LNCAP (cell line): ENCODE results near the gene DAGLA.

ENCODE experiments used
- TF ChIP-seq, protein P1 (sequence below): fragments of 450-650 bp; IDR thresholded peaks from 2 replicates; pipeline ENCODE4 v1.5.1; 2017; ENCODE audit warnings: mild to moderate bottlenecking

The DAGLA gene

DNA sequence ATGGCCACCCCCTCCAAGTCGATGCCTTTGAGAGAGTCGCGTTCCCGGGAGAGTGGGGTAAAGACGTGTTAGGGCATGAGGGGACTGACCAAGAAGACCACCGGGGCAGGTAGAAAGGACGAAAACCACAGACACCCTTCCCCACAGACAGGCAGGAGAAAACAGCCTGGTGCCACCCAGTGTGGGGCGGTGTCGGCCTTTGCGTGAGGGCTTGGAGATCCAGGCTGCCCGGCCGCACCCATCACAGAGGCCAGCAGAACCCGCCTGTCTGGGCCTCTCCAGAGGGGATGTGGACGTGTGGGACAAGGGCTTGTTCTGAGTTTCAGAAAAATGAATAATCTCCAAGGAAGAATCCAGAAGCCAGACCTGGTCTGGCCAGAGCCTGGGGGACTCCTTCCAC lies 30.8 kb downstream of the DAGLA start:
- TF ChIP-seq, protein P1, sequence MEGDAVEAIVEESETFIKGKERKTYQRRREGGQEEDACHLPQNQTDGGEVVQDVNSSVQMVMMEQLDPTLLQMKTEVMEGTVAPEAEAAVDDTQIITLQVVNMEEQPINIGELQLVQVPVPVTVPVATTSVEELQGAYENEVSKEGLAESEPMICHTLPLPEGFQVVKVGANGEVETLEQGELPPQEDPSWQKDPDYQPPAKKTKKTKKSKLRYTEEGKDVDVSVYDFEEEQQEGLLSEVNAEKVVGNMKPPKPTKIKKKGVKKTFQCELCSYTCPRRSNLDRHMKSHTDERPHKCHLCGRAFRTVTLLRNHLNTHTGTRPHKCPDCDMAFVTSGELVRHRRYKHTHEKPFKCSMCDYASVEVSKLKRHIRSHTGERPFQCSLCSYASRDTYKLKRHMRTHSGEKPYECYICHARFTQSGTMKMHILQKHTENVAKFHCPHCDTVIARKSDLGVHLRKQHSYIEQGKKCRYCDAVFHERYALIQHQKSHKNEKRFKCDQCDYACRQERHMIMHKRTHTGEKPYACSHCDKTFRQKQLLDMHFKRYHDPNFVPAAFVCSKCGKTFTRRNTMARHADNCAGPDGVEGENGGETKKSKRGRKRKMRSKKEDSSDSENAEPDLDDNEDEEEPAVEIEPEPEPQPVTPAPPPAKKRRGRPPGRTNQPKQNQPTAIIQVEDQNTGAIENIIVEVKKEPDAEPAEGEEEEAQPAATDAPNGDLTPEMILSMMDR = no peak

DNA sequence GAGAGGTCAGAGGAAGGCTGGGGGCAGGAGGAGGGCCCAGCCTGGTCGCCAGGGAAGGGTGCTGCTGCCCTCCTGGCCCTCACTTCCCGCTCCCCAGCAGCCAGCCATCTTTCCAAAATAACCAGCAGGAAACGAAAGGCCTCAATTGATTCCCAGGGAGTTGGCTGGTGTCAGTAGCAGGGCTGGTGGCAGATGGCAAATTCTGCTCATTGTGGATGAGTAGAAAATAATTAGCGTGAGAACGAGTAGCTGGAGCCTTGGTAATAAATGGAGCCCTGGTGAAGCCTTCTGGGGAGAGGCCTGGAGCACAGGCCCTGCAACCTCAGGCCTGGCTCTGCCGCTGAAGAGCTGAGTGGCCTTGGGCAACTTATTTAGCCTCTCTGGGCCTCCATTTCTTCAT lies 31.3 kb downstream of the DAGLA start:
- TF ChIP-seq, protein P1 = no peak

DNA sequence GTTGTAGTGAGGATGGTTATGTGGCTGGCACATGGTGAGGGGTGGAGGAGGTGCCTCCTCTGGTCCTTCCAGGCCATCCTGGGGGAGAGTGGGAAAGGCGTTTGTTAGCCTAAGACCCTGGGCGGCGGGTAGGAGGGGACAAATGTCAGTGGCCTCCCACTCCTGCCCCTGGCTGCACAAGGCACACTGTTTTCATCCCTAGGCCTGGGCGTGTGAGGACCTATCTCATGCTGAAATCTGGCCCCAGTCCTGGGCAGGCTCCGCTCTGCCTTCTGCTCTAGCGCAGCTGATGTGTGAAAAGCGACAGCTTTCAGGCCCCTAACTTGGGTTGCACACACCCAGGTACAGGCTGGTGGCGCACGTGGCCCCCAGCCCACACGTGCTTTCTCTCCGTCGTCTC lies 32.1 kb downstream of the DAGLA start:
- TF ChIP-seq, protein P1 = no peak

DNA sequence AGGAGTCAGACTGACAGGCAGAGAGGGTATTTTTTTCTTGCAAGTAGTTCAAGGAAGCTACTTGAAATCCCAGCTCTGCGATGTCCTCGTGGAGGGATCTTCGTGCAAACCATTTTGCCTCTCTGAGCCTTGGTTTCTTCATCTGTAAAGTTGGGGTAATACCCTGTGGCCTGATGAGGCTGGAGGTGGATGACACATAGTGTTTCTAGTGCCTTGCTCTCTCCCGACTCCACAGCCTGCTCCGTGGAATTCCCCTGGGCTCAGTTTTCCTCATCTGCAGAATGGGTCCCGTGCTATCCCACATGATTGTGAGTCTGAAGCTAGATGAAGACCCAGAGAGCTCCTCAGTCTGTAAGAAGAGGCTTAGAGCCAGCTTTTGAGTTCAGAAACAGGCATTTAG lies 32.7 kb downstream of the DAGLA start:
- TF ChIP-seq, protein P1 = no peak

DNA sequence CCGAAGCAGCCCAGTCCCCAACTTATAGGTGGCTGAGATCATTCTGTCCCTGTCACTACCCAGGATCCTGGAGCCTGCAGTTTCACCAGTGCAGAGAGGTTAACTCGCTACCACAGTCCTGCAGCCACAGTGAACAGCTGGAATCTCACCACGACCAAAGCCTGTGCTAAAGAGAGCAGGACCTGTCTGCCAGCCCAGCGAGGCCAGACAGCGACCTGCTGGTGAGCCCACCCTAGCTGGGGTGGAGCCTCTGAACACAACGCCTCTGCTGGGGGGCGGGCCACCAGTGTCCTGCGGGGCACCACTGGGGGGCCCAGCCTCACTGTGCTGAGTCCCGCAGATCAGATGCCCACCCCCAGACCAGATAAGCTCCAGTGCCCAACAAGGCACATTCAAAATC lies 33.3 kb downstream of the DAGLA start:
- TF ChIP-seq, protein P1 = no peak

DNA sequence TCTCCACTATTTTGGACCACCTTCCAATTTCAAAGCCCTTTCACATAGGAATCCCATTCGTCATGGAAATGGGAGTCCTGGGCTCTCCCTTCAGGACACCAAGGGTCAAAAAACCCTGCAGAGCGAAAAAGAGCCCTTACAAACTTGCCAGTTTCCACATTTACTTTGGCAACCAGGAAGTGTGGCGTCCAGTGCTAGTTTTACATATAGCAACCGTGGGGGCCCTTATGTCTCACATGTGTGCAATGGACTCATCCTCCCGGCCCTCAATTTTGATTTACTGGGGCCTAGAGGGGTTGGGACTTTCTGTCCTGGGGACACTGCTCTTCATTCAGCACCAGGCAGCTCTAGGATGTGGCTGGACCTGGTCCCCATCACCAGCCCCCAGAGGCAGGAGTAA lies 33.7 kb downstream of the DAGLA start:
- TF ChIP-seq, protein P1 = no peak

DNA sequence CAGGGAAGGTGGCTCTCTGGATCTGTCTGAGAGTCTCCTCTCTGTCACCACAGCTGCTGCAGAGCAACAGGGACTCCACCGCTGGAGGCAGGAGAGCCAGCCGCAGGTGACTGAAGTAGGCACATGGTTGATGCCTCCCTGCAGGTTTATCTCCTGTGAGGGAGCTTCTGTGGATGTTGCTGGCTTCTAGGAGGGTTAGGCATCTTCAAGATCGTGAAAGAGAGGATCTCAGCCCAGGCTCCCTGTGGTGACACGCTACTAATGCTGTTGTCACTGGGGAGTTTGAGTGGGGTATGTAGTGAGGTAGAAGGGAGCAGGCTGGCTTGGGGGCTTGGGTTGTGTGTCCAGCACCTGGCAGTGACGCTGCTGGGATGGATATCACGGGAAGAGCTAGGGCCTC lies 34.1 kb downstream of the DAGLA start:
- TF ChIP-seq, protein P1 = no peak

DNA sequence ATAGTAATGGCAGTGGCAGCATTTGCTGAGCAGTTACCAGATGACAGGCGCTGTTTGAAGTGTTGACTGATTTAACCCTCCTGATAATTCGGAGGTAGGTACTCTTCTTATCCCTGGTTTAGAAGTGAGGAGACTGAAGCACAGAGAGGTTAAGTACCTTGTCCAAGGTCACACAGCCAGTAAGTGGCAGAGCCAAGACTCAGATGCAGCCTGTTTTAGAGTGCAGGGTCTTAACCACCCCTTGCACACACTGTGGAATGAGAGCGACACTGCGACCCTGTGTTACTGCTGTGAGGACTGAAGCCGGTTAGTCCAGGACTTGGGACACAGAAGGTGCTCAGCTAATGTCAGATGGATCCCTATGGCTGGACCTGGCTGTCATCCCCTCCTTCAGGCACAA lies 34.7 kb downstream of the DAGLA start:
- TF ChIP-seq, protein P1 = no peak
